ENCODE measurements around the gene PRICKLE3.
"Not testable (repeated sequence)": the region's sequence is repeated elsewhere in the genome, so short reads cannot be mapped to it uniquely, and the experiment has no call there.

PRICKLE3 gene

GRCh38 chrX:49179358-49179757 lies 6.8 kb downstream of the PRICKLE3 start:
- DNase-seq (ENCODE audit: low read depth in 2 of 2) = no peak

- no peak for DNase-seq (ENCODE audit: low read depth in 2 of 2)
Observed at GRCh38 chrX:49178537-49178936, 7.6 kb downstream of the PRICKLE3 start.

- no peak for DNase-seq (ENCODE audit: low read depth in 2 of 2)
Observed at GRCh38 chrX:49177873-49178480, 8.2 kb downstream of the PRICKLE3 start.

- DNase-seq (ENCODE audit: low read depth in 2 of 2) = no peak
Observed at GRCh38 chrX:49177338-49177833, 8.8 kb downstream of the PRICKLE3 start.

- DNase-seq (ENCODE audit: low read depth in 2 of 2) = no peak
Observed at GRCh38 chrX:49176421-49177326, 9.5 kb downstream of the PRICKLE3 start.

GRCh38 chrX:49175435-49176274 lies 10.5 kb downstream of the PRICKLE3 start:
- no peak for DNase-seq (ENCODE audit: low read depth in 2 of 2)

GRCh38 chrX:49174723-49175122 lies 11.4 kb downstream of the PRICKLE3 start:
- no peak for DNase-seq (ENCODE audit: low read depth in 2 of 2)

GRCh38 chrX:49173544-49173943 lies 12.6 kb downstream of the PRICKLE3 start:
- not testable (repeated sequence) for DNase-seq (ENCODE audit: low read depth in 2 of 2)

- peak; percentile 68 to 72 for DNase-seq (ENCODE audit: low read depth in 2 of 2)
Observed at GRCh38 chrX:49172280-49172780, 13.8 kb downstream of the PRICKLE3 start.

- DNase-seq (ENCODE audit: low read depth in 2 of 2) = peak; percentile 70 to 72
Observed at GRCh38 chrX:49171752-49172279, 14.4 kb downstream of the PRICKLE3 start, which contains the start of gene PLP2. TSS of gene PLP2 (plus strand) at chrX:49171898. CDS start at chrX:49172001, 103 bp downstream.

GRCh38 chrX:49167740-49168108 lies 18.4 kb downstream of the PRICKLE3 start:
- DNase-seq (ENCODE audit: low read depth in 2 of 2) = no peak

- DNase-seq (ENCODE audit: low read depth in 2 of 2) = peak; percentile 56 to 65
Observed at GRCh38 chrX:49166914-49167739, 19.0 kb downstream of the PRICKLE3 start.

- peak; percentile 59 to 65 for DNase-seq (ENCODE audit: low read depth in 2 of 2)
Observed at GRCh38 chrX:49165901-49166881, 20.0 kb downstream of the PRICKLE3 start.

- DNase-seq (ENCODE audit: low read depth in 2 of 2) = no peak
Observed at GRCh38 chrX:49164589-49165360, 21.4 kb downstream of the PRICKLE3 start.

GRCh38 chrX:49163555-49164419 lies 22.4 kb downstream of the PRICKLE3 start:
- DNase-seq (ENCODE audit: low read depth in 2 of 2) = peak; percentile 59 to 66

- DNase-seq (ENCODE audit: low read depth in 2 of 2) = no peak
Observed at GRCh38 chrX:49162620-49163019, 23.6 kb downstream of the PRICKLE3 start, which contains the start of gene MAGIX. TSS of gene MAGIX (plus strand) at chrX:49162758. CDS start at chrX:49162890, 132 bp downstream.

GRCh38 chrX:49161632-49162031 lies 24.5 kb downstream of the PRICKLE3 start:
- DNase-seq (ENCODE audit: low read depth in 2 of 2) = no peak
